Stimulated activated CD8-positive, alpha-beta memory T cell treated with anti-CD3 and anti-CD28 coated beads, Interleukin-4, amount 100 ng/mL, for 4 hours (primary cell): Measurements from ENCODE around the gene CHI3L2.

Source experiments
- DNase-seq, 2 donors: peaks; one replicate each; pipeline ENCODE4 v3.0.0-alpha.2; 2020; ENCODE audit warnings: low read depth in 2 of 2, low spot score in 1 of 2

The CHI3L2 gene, protein sequence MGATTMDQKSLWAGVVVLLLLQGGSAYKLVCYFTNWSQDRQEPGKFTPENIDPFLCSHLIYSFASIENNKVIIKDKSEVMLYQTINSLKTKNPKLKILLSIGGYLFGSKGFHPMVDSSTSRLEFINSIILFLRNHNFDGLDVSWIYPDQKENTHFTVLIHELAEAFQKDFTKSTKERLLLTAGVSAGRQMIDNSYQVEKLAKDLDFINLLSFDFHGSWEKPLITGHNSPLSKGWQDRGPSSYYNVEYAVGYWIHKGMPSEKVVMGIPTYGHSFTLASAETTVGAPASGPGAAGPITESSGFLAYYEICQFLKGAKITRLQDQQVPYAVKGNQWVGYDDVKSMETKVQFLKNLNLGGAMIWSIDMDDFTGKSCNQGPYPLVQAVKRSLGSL

DNA sequence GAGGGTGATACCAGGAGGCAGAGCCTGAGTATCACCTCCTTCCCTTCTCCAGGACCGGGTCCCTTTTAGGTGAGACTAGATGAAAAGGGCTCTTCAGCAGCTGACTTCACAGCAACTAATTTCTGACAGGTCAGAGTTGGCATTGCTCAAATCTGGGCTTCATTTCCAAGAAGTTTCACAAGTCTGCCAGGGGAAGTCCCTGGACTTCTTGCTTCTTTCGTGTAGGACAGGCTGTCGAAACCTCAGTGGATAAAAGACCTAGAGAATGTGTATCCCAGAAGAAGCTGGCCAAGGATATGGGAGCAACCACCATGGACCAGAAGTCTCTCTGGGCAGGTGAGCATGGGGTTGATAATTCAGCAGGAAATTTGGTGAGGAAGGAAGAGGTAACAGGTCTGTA is at the start of gene CHI3L2:
TSS of gene CHI3L2 (plus strand) at position 280 of the 400 bp plus-strand sequence. CDS start at position 297, 17 bp downstream.
- DNase-seq = no peak

DNA sequence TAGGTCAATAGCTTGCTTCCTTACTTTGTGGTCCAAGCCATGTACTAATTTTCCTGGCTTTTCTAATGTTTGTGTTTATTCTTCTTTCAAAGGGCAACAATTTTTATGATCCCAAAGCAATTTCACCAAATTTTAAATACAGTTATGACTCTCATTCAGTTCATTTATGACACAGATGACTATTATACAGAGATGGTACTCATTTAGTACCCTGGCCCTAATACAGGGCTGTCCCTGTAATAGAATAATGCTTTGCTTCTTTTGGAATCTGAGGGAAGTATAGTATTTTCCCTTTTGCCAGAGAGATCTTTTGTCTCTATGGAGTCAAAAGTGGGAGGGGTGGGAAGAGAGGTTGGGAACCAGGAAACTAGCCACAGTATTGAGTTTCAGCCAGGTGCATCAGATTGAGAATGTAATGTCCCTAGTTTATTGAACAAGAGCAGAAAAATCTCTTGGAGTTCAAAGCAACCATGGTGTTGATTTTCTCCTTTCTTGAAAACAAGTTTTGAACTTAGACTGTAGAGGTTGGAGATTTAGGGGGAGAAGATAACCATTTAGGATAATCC is 47.5 kb upstream of the CHI3L2 start:
- no peak for DNase-seq

DNA sequence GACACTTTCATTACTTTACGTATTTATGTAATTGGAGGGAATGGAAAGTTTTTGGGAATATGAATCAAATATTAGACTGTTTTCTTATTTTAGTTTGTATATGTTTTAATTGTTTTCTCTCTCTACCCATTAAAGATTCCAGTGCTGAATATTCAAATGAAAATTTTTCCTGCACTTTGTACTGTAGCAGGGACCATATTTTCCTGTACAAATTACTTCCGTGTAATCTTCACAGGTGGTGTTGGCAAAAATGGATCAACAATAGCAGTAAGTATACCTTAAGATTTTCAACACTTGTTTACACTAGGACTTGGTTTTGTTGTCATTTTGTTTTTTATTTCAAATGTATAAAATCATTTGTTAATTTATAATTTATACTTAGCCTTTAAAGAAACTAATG is 45.5 kb upstream of the CHI3L2 start:
- DNase-seq = no peak

DNA sequence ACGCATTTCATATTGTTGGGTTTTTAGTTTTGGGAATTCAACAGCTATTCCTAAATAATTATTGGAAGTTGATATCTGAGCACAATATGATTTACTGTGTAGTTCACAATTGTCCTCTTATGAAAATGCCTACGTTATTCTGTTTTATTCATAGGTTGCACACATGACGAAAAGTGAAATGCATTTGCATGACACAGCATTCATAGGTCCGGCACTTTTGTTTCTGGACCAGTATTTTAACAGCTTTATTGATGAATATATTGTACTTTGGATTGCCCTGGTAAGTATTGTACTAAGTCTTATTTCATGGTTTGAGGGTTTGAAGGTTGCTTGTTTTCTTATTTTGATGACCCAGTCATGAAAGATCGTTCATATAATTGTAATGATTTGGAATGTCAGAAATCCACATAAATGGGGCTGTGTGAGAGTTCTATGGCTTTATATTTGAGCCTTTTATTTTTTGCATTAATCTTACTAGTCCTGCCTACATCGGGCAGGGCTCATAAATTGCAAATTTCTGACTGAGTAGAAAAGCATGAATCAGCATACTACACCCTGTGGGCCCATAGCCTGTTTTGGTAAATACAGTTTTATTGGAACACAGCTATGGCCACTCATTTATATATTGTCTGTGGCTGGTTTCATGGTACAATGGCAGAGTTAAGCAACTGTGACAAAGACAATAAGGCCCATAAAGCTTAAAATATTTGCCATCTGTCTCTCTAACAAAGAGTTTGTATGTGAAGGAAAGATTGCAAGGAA is 44.0 kb upstream of the CHI3L2 start:
- no peak for DNase-seq

DNA sequence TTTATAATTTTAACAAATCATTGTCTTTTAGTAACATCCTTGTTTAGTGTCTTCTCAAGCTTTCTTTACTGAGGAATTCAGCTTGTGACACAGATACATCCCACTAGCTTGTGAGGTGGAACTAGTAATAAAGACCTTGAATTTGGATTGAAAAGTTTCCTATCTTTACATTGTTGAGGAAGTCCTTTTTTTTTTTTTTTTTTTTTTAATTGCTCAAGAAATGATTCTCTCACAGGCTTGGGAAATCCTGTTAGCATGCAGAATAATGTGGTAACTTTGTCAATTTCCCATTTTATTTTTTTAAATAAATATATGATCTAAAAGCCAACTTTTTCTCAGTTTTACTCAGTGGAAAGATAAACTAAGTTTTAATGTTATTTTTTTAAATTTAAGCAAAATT is 42.9 kb upstream of the CHI3L2 start:
- DNase-seq = no peak

DNA sequence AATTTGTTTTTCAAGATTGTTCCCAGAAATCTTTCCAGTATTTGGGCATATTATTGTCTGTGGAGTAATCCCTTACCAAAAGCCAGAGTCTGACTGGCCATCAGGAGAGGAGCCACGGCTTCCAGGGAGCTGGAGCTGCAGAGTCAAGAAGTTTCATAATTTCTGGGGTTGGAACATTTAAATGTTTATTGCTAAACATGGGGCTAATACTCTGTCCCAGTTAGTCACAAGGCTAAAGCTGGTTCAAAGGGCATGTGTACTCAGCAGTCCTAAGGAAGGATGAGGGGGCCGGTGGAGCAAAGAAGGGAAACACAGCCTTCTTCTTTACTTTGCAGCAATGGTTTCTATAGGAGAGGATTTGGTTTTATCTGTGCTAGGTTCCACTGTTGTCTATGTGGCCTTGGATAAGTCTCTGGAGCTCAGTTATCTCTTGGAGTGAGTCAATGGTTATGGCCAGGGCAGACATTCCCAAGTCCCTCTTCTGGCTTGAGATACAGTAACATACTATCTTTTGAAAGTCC is 36.5 kb upstream of the CHI3L2 start:
- no peak for DNase-seq

DNA sequence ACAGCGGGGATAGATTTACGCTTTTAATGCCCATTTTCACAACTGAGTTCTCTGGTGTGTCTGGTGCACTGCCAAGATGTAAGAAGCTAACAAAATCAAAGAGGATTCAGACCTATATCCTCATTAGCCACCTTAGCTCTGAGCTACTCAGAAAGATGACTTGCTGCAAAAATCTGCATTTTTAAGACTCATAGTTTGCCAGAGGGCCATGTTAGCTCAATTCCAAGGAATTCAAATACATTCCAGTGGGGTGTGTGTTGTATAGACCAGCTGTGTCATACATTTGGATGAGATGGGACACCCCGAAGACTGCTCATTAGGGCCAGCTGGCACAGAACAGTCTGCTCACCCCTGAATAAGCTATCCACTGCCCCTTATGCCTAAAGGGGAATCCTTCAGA is 36.0 kb upstream of the CHI3L2 start:
- DNase-seq = no peak

DNA sequence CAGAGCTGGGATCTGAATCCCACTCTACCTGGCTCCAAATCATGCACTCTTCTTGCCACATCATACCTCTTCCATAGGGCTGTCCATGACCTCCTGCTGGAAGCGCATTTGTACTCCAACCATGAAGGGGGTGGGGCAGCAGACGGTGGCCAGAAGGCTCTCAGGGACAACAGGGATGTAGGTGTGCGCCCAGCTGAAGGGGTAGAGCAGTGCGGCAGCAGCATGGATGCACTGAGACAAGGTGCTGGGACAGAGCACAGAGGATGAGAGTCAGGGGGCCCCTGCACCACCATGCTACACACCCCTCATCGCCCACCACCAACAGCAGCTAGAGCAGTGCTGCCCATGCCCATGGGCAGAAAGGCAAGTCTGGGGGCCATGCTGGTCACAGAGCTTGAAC is 35.4 kb upstream of the CHI3L2 start:
- no peak for DNase-seq

DNA sequence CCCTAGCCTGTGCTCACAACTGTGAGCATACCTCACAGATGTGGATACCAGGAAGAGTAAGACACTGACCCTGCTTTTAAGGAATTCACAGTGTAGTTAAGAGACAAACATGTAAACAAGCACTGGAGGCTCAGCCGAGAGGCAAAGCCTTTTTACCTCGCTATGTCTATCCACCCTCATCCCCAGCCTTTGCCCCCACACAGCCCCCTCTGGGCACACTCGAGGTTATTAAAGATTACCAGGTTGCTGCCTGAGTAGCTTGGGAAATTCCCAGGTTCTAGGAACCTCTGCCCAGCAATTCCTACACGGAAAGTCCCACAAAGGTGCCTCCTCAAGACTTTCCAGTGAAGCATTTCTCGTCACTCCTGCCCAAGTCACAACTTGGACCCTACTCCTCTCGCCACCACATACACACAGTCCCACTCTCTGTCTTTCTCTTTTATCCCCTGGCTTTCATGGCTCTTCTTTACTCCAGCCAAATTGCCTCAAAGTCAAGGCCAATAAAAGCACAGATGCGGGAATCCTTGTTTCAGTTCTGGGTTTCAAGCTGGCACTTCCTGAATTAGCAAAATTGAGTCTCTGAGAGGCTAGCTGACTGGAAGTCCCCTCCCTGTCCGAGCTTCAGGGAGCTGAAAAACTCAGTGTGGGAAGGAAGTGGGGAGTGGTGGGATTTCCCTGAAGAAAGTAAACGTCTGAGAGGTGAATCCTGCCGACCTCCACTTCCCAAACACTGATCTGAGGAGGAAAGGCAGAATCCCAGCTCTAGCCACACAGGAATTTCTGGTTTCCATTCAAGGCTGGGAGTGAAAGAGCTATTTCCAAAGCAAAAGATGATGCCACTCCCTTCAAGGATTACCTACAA is 34.6 kb upstream of the CHI3L2 start:
- no peak for DNase-seq

DNA sequence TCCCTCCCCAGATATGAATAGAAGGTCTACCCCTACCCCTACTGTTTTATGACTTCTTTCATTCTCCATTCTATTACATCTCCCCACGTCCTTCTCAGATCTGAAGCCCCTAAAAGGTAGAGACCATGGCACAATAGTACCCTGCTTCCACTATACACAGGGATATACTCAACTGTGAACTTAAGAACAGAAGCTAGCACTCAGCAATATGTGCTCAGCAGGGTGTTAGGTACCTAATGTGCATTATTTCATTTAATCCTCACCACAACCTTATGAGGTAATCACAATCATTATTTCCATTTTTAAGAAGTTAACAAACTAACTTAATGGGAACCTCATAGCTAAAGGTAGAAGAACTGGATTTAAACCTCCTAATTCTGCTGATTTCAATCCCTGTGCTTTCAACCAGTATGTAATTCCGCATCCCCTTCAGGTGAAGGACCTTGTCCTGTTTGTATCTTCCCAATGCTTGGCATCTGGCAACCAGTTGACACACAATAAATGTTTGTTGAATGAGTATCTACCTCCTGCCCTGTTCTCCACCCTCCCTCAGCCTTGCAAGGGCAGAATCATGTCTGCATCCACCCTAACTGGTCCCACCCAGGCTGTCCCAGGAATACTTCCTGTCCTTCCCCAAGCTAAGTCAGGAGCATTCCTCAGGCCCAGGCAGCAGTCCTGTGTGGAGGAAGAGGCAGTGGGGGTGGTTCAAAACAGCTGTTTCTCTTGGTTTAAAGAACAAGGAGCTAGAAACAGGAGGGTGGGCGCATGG is 33.6 kb upstream of the CHI3L2 start:
- no peak for DNase-seq

DNA sequence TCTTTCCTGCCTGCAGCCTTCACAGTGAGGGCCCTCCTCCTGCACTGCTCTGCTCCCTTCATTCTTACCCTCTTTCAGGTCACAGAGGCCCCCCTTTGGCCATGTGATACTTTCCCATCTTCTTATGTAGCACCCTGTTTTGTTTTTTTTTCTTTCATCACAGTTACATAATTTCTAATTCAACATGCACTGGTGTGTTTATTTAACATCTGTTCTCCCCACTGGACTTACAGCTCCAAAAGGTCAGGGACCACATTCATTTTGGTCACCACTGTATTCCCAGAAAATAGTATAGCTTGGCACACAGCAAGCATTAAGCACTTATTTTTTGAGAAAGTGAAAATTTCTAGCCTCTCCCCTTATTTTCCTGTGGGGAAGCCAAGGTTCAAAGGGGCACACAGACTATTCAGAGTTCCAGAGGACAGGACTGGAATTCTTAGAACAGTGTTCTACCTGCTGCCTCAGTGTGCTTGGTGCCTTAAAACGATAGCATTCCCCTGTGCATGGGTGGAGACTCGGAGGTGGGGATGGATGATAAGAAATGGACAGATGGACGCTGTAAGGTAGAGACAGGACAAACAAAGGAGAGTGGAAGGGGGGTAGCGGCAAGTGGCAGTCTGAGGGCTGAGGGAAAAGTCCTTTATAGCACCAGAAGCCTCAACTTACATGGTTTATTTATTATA is 32.4 kb upstream of the CHI3L2 start:
- no peak for DNase-seq

DNA sequence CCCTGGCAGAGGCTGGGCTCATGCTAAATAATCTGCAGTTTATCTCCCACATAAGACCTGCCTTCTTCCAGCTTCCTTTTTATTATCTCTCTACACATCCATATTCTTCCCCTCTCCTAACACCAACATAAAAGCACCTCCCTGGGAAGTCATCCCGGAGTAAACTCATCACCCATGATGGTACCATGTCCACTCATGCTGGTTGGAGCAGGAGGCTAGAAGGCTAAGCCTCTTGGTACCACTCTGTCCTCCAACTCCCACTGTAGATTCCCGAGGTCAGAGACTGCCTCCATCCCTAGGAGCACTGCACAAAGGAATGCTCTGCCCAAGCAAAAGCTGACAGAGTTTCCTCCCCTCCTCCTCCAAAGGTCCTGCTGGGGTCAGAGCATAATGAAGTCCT is 31.3 kb upstream of the CHI3L2 start:
- no peak for DNase-seq

DNA sequence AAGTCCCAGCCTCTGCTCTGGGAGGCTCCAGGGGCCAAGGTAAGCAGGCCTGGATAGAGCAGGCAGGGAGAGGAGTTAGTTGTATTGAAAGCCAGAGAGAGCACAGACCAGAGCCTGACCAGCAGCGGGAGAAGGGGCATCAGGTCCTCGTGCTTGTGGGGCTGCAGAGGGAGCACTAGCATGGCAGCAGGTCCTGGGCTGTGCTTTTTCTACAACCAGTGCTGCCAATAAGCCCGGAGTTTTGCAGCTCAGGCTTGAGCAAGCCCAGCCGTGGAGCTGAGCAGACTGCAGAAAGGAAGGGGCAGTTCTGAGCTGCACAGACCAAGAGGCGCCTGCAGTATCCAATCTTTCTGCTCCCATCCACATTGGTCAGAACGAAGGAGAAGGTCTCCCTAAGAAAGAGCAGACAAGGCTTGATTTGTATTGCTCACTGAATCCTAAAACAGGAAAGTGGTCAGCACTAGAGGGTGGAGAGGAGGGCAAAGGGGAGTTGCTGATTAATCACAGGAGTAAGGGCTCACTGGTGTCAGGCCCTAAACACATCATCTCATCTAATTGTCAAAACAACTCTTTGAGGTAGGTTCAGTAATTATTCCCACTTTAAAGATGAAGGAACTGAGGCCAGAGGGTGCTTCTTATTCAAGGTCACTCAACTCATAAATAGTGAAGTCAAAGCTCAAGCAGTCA is 29.8 kb upstream of the CHI3L2 start:
- DNase-seq = no peak

DNA sequence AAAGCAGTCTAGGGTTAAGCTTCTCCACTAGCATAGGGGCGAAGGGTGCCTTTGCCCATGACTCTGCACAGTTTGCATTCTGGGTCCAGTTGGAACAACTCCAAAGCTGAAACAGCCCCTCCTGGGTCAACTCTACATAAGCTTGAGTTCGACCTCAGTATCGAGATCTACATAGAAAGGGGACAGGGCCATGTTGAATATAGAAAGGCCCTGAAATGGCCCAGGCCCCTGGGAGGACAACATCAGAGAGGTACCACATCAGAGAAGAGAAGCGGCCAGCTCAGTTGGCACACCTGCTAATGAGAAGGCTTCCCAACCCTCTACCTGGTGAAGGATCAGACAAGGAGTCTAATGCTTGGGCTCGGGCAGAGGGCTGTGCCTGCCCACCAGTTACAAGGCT is 28.7 kb upstream of the CHI3L2 start:
- DNase-seq = no peak

DNA sequence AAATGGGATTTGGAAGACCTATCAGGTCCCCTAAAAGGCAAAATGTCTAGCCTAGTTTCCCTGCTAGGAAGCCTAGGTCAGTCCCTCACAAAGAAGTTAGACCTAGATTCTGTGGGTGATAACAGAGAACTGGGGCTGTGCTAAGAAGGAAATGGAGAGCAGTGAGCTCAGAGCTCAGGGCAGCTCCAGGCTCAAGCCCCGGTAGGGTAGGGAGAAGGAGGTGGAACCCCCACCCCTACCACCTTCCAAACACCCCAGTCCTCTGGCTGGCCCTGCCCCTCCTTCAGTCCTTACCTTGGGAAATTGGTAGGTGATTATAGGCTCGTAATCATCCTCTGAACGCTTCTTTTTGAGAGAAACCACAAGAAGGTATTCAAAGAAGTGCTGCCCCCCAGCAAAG is 28.2 kb upstream of the CHI3L2 start:
- no peak for DNase-seq

DNA sequence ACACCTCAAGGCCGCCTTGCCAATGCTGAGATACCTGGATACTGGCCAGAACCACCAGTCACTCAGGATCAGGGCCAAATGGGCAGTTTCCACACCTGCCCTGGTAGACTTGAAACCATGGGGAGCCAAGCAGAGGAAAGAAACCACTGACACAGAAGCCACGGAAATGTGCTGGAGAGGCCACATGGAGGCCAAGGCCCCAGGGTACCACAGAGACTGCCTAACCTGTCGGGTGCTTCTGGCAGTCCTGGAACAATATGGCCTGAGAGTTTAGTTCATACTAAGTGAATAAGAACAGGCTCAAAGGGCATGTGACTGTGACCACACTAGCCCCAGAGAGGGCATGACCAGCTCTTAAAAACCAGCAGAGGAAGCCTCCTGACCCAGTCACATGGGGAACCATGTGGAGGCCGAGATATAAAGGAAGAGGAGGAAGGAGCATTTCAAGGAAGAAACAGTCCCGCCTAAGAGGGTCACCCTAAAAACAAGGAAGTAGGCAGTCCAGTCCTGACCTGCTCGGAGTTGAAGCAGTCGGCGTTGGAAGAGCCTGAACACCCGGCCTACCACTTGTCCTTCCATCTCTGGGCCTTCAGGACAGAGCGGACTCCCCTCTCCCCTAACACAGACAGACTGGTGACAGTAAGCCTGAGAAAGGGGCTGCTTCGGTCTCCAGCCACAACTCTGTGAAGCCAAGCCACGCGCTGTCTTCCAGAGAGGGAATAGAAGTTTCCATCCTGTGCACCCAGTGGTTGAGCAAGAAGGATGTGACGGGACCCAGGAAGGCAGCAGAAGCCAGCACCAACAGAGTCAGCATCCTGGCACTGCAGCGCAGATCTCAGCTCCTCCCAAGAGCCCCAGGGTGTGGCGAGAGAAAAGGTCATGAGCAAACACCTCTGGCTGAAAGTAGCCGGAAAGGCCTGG is 27.4 kb upstream of the CHI3L2 start, which contains the start of gene DENND2D:
TSS of gene DENND2D (minus strand) at position 766 of the 921 bp plus-strand sequence. CDS start at position 579, 187 bp downstream.
- peak in 1 of 2 donors; percentile 39 for DNase-seq

DNA sequence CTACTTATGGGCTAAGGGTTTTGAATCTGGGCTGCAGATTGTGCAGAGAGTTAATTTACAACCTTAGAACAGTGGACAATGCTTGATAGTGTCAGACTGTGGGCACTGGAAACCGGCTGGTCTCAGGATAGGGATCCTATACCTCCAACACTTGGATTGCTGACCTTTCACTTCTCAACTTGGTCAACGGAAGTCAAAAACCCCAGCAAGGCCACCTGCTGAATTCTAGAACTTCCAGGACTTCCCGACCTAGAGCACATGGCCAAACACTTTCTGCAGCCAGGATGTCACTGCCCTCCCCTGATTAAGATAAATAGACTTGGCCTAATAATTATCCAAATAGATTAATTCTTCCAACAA is 26.7 kb upstream of the CHI3L2 start:
- DNase-seq = no peak
